Fibroblast of lung (primary cell): ENCODE measurements around the gene DRC7. TPM values are rescaled to one million over a fixed set of nuclear protein-coding genes. Genes with fewer than 3 reads are reported as not detected.

Experiments used
- DNase-seq, 2 donors: peaks; one replicate each; pipeline versions ENCODE4 v3.0.0 to v3.0.0-alpha.2; 2010; ENCODE audit warnings: low read depth in 2 of 2
- H2AFZ ChIP-seq: 2 replicates; pipeline ENCODE4 v1.5.1; 2012; ENCODE audit warnings: low read length, control low read depth, inconsistent platforms
- H3K27ac ChIP-seq: 2 replicates; pipeline ENCODE4 v1.5.1; 2011; ENCODE audit warnings: low read length, control low read depth; ENCODE audit not compliant: insufficient read depth
- H3K27me3 ChIP-seq: 2 replicates; pipeline ENCODE4 v1.5.1; 2011; ENCODE audit warnings: mild to moderate bottlenecking, low read length; ENCODE audit not compliant: control insufficient read depth, insufficient read depth
- H3K36me3 ChIP-seq: 2 replicates; pipeline ENCODE4 v1.5.1; 2011; ENCODE audit warnings: low read length; ENCODE audit not compliant: control insufficient read depth, insufficient read depth
- H3K4me1 ChIP-seq: 2 replicates; pipeline ENCODE4 v1.5.1; 2011; ENCODE audit warnings: low read length; ENCODE audit not compliant: control insufficient read depth, insufficient read depth; ENCODE audit errors: extremely low read depth
- H3K4me2 ChIP-seq: 2 replicates; pipeline ENCODE4 v1.5.1; 2011; ENCODE audit warnings: low read length, control low read depth; ENCODE audit not compliant: insufficient read depth; ENCODE audit errors: extremely low read depth
- H3K4me3 ChIP-seq, 4 experiments: fragments of 200-600 bp in 1 of 4; sonication (generic) in 1 of 4; replicated peaks in 1 of 4; 2 replicates each; pipeline ENCODE4 v1.5.1; 2011 to 2016; ENCODE audit warnings: low read length in 4 of 4, low read depth in 3 of 4, mild to moderate bottlenecking in 3 of 4, control low read depth in 2 of 4, inconsistent platforms in 1 of 4, mixed read lengths in 1 of 4; ENCODE audit not compliant: insufficient read depth in 1 of 4; ENCODE audit errors: control extremely low read depth in 1 of 4
- H3K79me2 ChIP-seq: 2 replicates; pipeline ENCODE4 v1.5.1; 2012; ENCODE audit warnings: mild to moderate bottlenecking, low read length, inconsistent platforms; ENCODE audit not compliant: control insufficient read depth, insufficient read depth
- H3K9ac ChIP-seq: 2 replicates; pipeline ENCODE4 v1.5.1; 2011; ENCODE audit warnings: mild to moderate bottlenecking, low read length, control low read depth; ENCODE audit not compliant: insufficient read depth
- H3K9me3 ChIP-seq: 2 replicates; pipeline ENCODE4 v1.5.1; 2012; ENCODE audit warnings: low read depth, low read length; ENCODE audit not compliant: control insufficient read depth, insufficient read depth
- H4K20me1 ChIP-seq: 2 replicates; pipeline ENCODE4 v1.5.1; 2011; ENCODE audit warnings: low read length; ENCODE audit not compliant: control insufficient read depth, insufficient read depth; ENCODE audit errors: extremely low read depth
- EZH2 ChIP-seq: IDR thresholded peaks from 2 replicates; pipeline ENCODE4 v1.5.1; 2012; ENCODE audit warnings: low read length, control low read depth, mild to moderate bottlenecking; ENCODE audit errors: missing control alignments
- polyA plus RNA-seq, 2 donors: library from polyadenylated mRNA; depleted of rRNA in 1 of 2; stranded (reverse) in 1 of 2; unstranded in 1 of 2; fragments of >200 nt; gene quantifications; 2 replicates each; pipeline ENCODE4 v1.2.1, GENCODE V29; 2011 to 2012; ENCODE audit warnings: missing spikeins in 1 of 2
- total RNA-seq: library from RNA; depleted of rRNA; stranded (reverse); fragments of >200 nt; gene quantifications from 2 replicates; pipeline ENCODE4 v1.2.1, GENCODE V29; 2014
- TF ChIP-seq, protein P1 (sequence below), 2 donors: IDR thresholded peaks in 1 of 2; conservative IDR thresholded peaks in 1 of 2; 1 replicate in 1 of 2; 2 replicates in 1 of 2; pipeline ENCODE4 v1.5.1; 2011 to 2012; ENCODE audit warnings: low read length in 2 of 2, control low read depth in 1 of 2, inconsistent platforms in 1 of 2, low read depth in 1 of 2, mild to moderate bottlenecking in 1 of 2

The DRC7 gene
- total and polyA plus RNA-seq, 2 donors (not counting 1 experiment from before 2014, with no cell fraction given): not detected

DNA sequence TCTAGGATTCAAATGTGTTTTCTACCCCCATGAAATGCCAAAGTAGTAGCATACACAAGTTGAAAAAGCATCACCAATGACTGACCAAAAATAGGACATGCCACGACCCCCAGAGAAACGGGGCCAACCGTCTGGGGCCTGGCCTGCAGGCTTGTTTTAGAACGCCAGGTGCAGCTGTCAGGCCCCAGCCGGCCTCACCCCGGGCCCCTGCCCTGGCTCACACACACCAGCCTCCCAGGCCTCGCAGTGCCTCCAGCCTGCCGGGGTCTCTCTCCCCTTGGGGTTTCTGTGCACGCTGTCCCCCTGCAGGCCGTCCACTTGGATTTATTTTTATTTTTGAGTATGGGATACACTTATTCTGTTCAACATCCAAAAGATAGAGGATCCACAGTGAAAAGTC, 48.9 kb downstream of the DRC7 start:
- H3K4me2 ChIP-seq: no peak overlapping the region

DNA sequence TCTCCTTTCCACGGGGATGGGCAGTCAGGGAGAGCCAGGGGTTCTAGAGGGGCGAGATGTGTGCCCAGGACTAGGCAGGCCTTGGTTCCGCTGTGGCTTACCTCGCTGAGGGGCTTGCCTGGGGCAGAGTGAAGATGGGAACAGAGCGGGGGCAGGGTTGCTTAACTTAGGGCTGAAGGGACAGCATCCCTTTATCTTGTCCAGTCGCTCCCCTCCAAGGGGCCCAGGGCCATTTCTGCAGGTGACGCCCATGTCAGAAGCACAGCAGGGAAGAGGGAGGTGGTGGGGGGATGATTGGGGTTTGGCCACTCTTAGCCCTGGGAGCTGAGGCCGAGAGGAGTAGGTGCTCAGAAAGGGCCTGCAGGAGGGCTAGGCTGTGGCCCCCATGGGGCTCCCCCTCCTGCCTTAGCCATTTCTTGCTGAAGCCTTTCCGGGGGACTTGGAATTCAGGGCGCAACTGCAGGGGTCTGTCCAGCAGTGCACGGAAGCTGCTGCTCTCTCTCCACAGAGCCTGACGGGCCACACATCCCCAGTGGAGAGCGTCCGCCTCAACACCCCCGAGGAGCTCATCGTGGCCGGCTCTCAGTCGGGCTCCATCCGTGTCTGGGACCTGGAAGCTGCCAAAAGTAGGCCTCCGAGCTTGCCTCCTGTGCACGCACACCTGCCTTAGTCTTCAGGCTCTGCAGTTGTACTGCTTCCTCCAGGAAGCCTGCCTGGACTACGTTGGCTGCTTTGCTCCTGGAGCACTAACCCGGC, 49.5 kb downstream of the DRC7 start:
- no peaks in the 10 kb centered on the region for H3K4me1 ChIP-seq
- H3K9me3 ChIP-seq: no peaks in the 10 kb centered on the region
- H3K79me2 ChIP-seq: no peaks in the 10 kb centered on the region
- TF ChIP-seq EZH2: no peak
- TF ChIP-seq, protein P1, sequence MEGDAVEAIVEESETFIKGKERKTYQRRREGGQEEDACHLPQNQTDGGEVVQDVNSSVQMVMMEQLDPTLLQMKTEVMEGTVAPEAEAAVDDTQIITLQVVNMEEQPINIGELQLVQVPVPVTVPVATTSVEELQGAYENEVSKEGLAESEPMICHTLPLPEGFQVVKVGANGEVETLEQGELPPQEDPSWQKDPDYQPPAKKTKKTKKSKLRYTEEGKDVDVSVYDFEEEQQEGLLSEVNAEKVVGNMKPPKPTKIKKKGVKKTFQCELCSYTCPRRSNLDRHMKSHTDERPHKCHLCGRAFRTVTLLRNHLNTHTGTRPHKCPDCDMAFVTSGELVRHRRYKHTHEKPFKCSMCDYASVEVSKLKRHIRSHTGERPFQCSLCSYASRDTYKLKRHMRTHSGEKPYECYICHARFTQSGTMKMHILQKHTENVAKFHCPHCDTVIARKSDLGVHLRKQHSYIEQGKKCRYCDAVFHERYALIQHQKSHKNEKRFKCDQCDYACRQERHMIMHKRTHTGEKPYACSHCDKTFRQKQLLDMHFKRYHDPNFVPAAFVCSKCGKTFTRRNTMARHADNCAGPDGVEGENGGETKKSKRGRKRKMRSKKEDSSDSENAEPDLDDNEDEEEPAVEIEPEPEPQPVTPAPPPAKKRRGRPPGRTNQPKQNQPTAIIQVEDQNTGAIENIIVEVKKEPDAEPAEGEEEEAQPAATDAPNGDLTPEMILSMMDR (conservative IDR thresholded peaks at IDR 0.05 in 1 of 2, IDR thresholded peaks at IDR 0.05 in 1 of 2; ENCODE audit: low read depth in 1 of 2, low read length in 2 of 2): no peak
- H3K36me3 ChIP-seq: no peaks in the 10 kb centered on the region
- no peak overlapping the region for H3K4me3 ChIP-seq
- no peak for DNase-seq
- no peaks in the 10 kb centered on the region for H3K27me3 ChIP-seq
- no peak overlapping the region for H3K9ac ChIP-seq
- H3K4me2 ChIP-seq: no peak overlapping the region
- no peak overlapping the region for H2AFZ ChIP-seq
- H4K20me1 ChIP-seq: no peaks in the 10 kb centered on the region
- H3K27ac ChIP-seq: no peak overlapping the region

More for the DNA sequence above, 48.9 kb downstream of the DRC7 start:
- H3K36me3 ChIP-seq: no peaks in the 10 kb centered on the region
- no peaks in the 10 kb centered on the region for H4K20me1 ChIP-seq
- TF ChIP-seq EZH2: no peak
- TF ChIP-seq, protein P1 (conservative IDR thresholded peaks at IDR 0.05 in 1 of 2, IDR thresholded peaks at IDR 0.05 in 1 of 2; ENCODE audit: low read depth in 1 of 2, low read length in 2 of 2): no peak
- no peaks in the 10 kb centered on the region for H3K79me2 ChIP-seq
- H3K27me3 ChIP-seq: no peaks in the 10 kb centered on the region
- H2AFZ ChIP-seq: no peak overlapping the region
- H3K9ac ChIP-seq: no peak overlapping the region
- H3K4me1 ChIP-seq: no peaks in the 10 kb centered on the region
- H3K4me3 ChIP-seq: no peak overlapping the region
- H3K9me3 ChIP-seq: no peaks in the 10 kb centered on the region
- DNase-seq: no peak
- H3K27ac ChIP-seq: no peak overlapping the region

DNA sequence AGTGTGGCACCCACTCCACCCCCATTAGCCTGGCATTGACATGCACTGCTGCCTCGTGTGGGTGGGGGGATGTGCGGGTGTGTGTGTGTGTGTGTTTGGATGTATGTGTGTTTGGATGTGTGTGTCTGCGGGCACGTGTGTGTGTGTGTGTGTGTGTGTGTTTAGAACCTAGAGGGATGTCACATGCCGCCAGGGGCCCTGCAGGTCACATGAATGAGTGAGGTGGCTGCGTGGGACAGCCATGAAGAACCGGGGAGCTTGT, 50.0 kb downstream of the DRC7 start:
- H4K20me1 ChIP-seq: no peaks in the 10 kb centered on the region
- H3K9ac ChIP-seq: no peak overlapping the region
- H3K4me3 ChIP-seq: no peak overlapping the region
- no peaks in the 10 kb centered on the region for H3K9me3 ChIP-seq
- TF ChIP-seq, protein P1 (conservative IDR thresholded peaks at IDR 0.05 in 1 of 2, IDR thresholded peaks at IDR 0.05 in 1 of 2; ENCODE audit: low read depth in 1 of 2, low read length in 2 of 2): no peak
- TF ChIP-seq EZH2: no peak
- no peaks in the 10 kb centered on the region for H3K36me3 ChIP-seq
- H3K79me2 ChIP-seq: no peaks in the 10 kb centered on the region
- H3K4me2 ChIP-seq: no peak overlapping the region
- H3K4me1 ChIP-seq: no peaks in the 10 kb centered on the region
- H3K27me3 ChIP-seq: no peaks in the 10 kb centered on the region
- no peak overlapping the region for H3K27ac ChIP-seq
- DNase-seq: no peak
- no peak overlapping the region for H2AFZ ChIP-seq
